IMR-90 (cell line): ENCODE measurements around the gene AFAP1L1. TPM values are rescaled to one million over a fixed set of nuclear protein-coding genes. Genes with fewer than 3 reads are reported as not detected.
A peak's percentile ranks its signal among the peaks of the same experiment; 100 is the strongest.

ENCODE experiments used
- ATAC-seq: fragments of 200-7000 bp; cut with Tn5 transposase; 2 replicates; pipeline ENCODE4 v1.9.1; 2020; ENCODE audit warnings: low read depth, mild to moderate bottlenecking, moderate library complexity
- BruUV-seq: library from RNA; stranded (reverse); fragments of 400-500 nt; replicated peaks from 2 replicates; lab custom pipeline; 2021; lab: Mats Ljungman, UMichigan
- CTCF ChIA-PET: fragments of 300-600 bp; formaldehyde crosslinking; extraction: SDS; loops from one replicate; lab custom pipeline; 2021; ENCODE audit warnings: antibody characterized with exemption; lab: Yijun Ruan, JAX
- POLR2A ChIA-PET: fragments of 300-600 bp; sonication (Branson Sonifier 250); formaldehyde crosslinking; loops from one replicate; lab custom pipeline; 2022; ENCODE audit warnings: antibody characterized with exemption; ENCODE audit not compliant: unreplicated experiment; lab: Charles Lee
- DNase-seq: peaks from one replicate; pipeline ENCODE4 v3.0.0; 2013
- H2AFZ ChIP-seq: replicated peaks from 2 replicates; pipeline ENCODE3; 2013; ENCODE audit warnings: low read length, mild to moderate bottlenecking; ENCODE audit not compliant: poor library complexity
- H2AK5ac ChIP-seq: 2 replicates; pipeline ENCODE4 v1.6.1; 2013; ENCODE audit warnings: low read depth, low read length, inconsistent platforms
- H2AK9ac ChIP-seq: replicated peaks from 2 replicates; pipeline ENCODE3; 2013; ENCODE audit warnings: mild to moderate bottlenecking, low read depth, low read length, moderate library complexity; ENCODE audit not compliant: poor library complexity
- H2BK120ac ChIP-seq: 2 replicates; pipeline ENCODE4 v1.6.1; 2013; ENCODE audit warnings: low read depth, low read length, inconsistent platforms
- H2BK15ac ChIP-seq: 3 replicates; pipeline ENCODE4 v1.6.1; 2013; ENCODE audit warnings: low read depth, low read length, inconsistent platforms
- H2BK20ac ChIP-seq: 2 replicates; pipeline ENCODE4 v1.6.1; 2013; ENCODE audit warnings: low read depth, mild to moderate bottlenecking, inconsistent platforms, low read length, moderate library complexity
- H2BK5ac ChIP-seq: 2 replicates; pipeline ENCODE4 v1.6.1; 2013; ENCODE audit warnings: mild to moderate bottlenecking, low read depth, low read length, inconsistent platforms; ENCODE audit not compliant: poor library complexity, severe bottlenecking
- H3K14ac ChIP-seq: replicated peaks from 2 replicates; pipeline ENCODE4 v1.6.1; 2013; ENCODE audit warnings: low read depth, low read length, inconsistent platforms
- H3K18ac ChIP-seq: 2 replicates; pipeline ENCODE4 v1.6.1; 2013; ENCODE audit warnings: low read depth, low read length, control low read depth
- H3K23ac ChIP-seq: 2 replicates; pipeline ENCODE4 v1.6.1; 2013; ENCODE audit warnings: low read depth, low read length, inconsistent platforms
- H3K27ac ChIP-seq: 2 replicates; pipeline ENCODE4 v1.5.1; 2013; ENCODE audit warnings: mild to moderate bottlenecking, control low read depth, low read length; ENCODE audit not compliant: insufficient read depth
- H3K27me3 ChIP-seq: 2 replicates; pipeline ENCODE4 v1.6.1; 2013; ENCODE audit warnings: low read length; ENCODE audit not compliant: control insufficient read depth, insufficient read depth
- H3K36me3 ChIP-seq: 2 replicates; pipeline ENCODE4 v1.6.1; 2013; ENCODE audit warnings: low read length, mixed read lengths; ENCODE audit not compliant: control insufficient read depth, insufficient read depth
- H3K4ac ChIP-seq: 2 replicates; pipeline ENCODE4 v1.6.1; 2013; ENCODE audit warnings: low read depth, low read length, inconsistent platforms
- H3K4me1 ChIP-seq: 2 replicates; pipeline ENCODE4 v1.6.1; 2013; ENCODE audit warnings: low read length, mixed read lengths; ENCODE audit not compliant: control insufficient read depth, insufficient read depth
- H3K4me2 ChIP-seq: 2 replicates; pipeline ENCODE4 v1.6.1; 2013; ENCODE audit warnings: low read depth, mild to moderate bottlenecking, control low read depth, low read length, moderate library complexity
- H3K4me3 ChIP-seq: 2 replicates; pipeline ENCODE4 v1.5.1; 2013; ENCODE audit warnings: low read depth, mild to moderate bottlenecking, control low read depth, low read length, moderate library complexity; ENCODE audit not compliant: insufficient read depth
- H3K56ac ChIP-seq: 2 replicates; pipeline ENCODE4 v1.6.1; 2013; ENCODE audit warnings: low read length, inconsistent platforms; ENCODE audit not compliant: insufficient read depth; ENCODE audit errors: extremely low read depth
- H3K79me1 ChIP-seq, 2 experiments: 2 replicates each; pipeline ENCODE4 v1.6.1; 2013; ENCODE audit warnings: low read length in 2 of 2, inconsistent platforms in 1 of 2, low read depth in 1 of 2
- H3K9ac ChIP-seq: 2 replicates; pipeline ENCODE4 v1.6.1; 2013; ENCODE audit warnings: low read depth, low read length, control low read depth
- H3K9me1 ChIP-seq: 2 replicates; pipeline ENCODE4 v1.6.1; 2013; ENCODE audit warnings: low read length, inconsistent platforms; ENCODE audit not compliant: insufficient read depth
- H3K9me3 ChIP-seq: 2 replicates; pipeline ENCODE4 v1.6.1; 2013; ENCODE audit warnings: low read length; ENCODE audit not compliant: control insufficient read depth, insufficient read depth
- H4K20me1 ChIP-seq: 2 replicates; pipeline ENCODE4 v1.6.1; 2013; ENCODE audit warnings: low read length, inconsistent platforms; ENCODE audit not compliant: insufficient read depth
- H4K5ac ChIP-seq: 2 replicates; pipeline ENCODE4 v1.6.1; 2013; ENCODE audit warnings: mild to moderate bottlenecking, low read depth, low read length, control low read depth
- H4K8ac ChIP-seq, 2 experiments: 2 replicates each; pipeline ENCODE4 v1.6.1; 2013; ENCODE audit warnings: low read depth in 2 of 2, low read length in 2 of 2, control low read depth in 1 of 2, inconsistent platforms in 1 of 2
- H4K91ac ChIP-seq: 2 replicates; pipeline ENCODE4 v1.6.1; 2013; ENCODE audit warnings: low read depth, low read length, inconsistent platforms; ENCODE audit not compliant: insufficient read depth
- FOS ChIP-seq: fragments of 150-350 bp; IDR thresholded peaks from 2 replicates; pipeline ENCODE4 v1.6.1; 2016; ENCODE audit warnings: low read depth, low read length
- MAFK ChIP-seq: IDR thresholded peaks from 2 replicates; pipeline ENCODE4 v1.6.1; 2012; ENCODE audit warnings: low read depth, low read length, improper control_type of control experiment
- MAZ ChIP-seq: IDR thresholded peaks from 2 replicates; pipeline ENCODE4 v1.6.1; 2012; ENCODE audit warnings: low read depth, mild to moderate bottlenecking, low read length, improper control_type of control experiment, moderate library complexity, borderline replicate concordance
- RCOR1 ChIP-seq: IDR thresholded peaks from 2 replicates; pipeline ENCODE4 v1.6.1; 2012; ENCODE audit warnings: mild to moderate bottlenecking, low read length, improper control_type of control experiment; ENCODE audit not compliant: insufficient replicate concordance
- WGBS, 2 experiments: methylation state at CpG; one replicate each; pipeline versions ENCODE4 v1.1.5 to v1.1.7; 2013; ENCODE audit warnings: missing lambda C conversion rate in 2 of 2; ENCODE audit not compliant: insufficient read length in 1 of 2; ENCODE audit errors: extremely low coverage in 2 of 2; 5-methylcytosine and 5-hydroxymethylcytosine counted together
- dilution Hi-C: fragments of 300-500 bp; cut with HindIII; formaldehyde crosslinking; loops from one replicate; pipeline ENCODE4 v1.14.3; 2018; ENCODE audit warnings: low sequenced_read_pairs; ENCODE audit not compliant: unreplicated experiment
- in situ Hi-C: fragments of 300-500 bp; cut with MboI; formaldehyde crosslinking; loops from 3 replicates; pipeline ENCODE4 v1.14.3; 2019; ENCODE audit warnings: low sequenced_read_pairs, inconsistent platforms, mixed read lengths
- intact Hi-C: fragments of 100-400 bp; cut with micrococcal nuclease; formaldehyde crosslinking; loops from 2 replicates; pipeline ENCODE4 v1.10.0; 2022
- polyA plus RNA-seq, 3 experiments: library from polyadenylated mRNA; depleted of rRNA; stranded (reverse); fragments of >200 nt; gene quantifications; 2 replicates each; pipeline ENCODE4 v1.2.3, GENCODE V29; 2012; ENCODE audit warnings: low replicate concordance in 1 of 3
- total RNA-seq: library from RNA; depleted of rRNA; stranded (reverse); fragments of >200 nt; gene quantifications from 2 replicates; pipeline ENCODE4 v1.2.3, GENCODE V29; 2012

The AFAP1L1 gene
- total and polyA plus RNA-seq, 2 of the 4 experiments (the other 2 are of a cell fraction): 3.3 to 5.7 TPM

GRCh38 chr5:149367972-149368645 is 96.5 kb downstream of the AFAP1L1 start:
- Histone ChIP-seq H3K23ac (no peak overlapping the region), H2BK120ac (no peak overlapping the region), H2BK5ac (no peak overlapping the region), H4K5ac (no peak overlapping the region), H4K91ac (no peak overlapping the region), H3K9ac (no peak overlapping the region), H2BK20ac (no peak overlapping the region), H3K27me3 (no peaks in the 10 kb centered on the region), H3K9me3 (no peaks in the 10 kb centered on the region), H3K4ac (no peak overlapping the region), H3K56ac (no peak overlapping the region), H3K4me2 (no peak overlapping the region), H3K4me1 (0 out of 2 replicates have a peak, but pooled peaks cover 2% of the 10 kb centered on the region), H3K14ac (no peak overlapping the region), H2AK5ac (no peak overlapping the region), H4K8ac (peak overlapping the region in 1 of 2 experiments; percentile 60; a peak in 1 of 4 replicates), H4K20me1 (no peaks in the 10 kb centered on the region), H2AK9ac (no peak overlapping the region), H3K27ac (no peak overlapping the region), H3K36me3 (no peaks in the 10 kb centered on the region), H2AFZ (peak overlapping the region; percentile 81), H3K9me1 (peaks cover 5% of the 10 kb centered on the region; the same call in 1 of the 2 replicates), H3K4me3 (no peak overlapping the region), H2BK15ac (no peak overlapping the region), H3K18ac (no peak overlapping the region), H3K79me1 (no peaks in the 10 kb centered on the region; a peak in 1 of 4 replicates)
- ATAC-seq (no peak), DNase-seq (no peak)
- 88% methylated on average over 15 of the region's 22 CpGs; no CpG with 5 or more reads in 1 of the 2 experiments for WGBS, 2 experiments
- intact Hi-C loops (loop anchor here (1.0 to 5.0 kb wide), 4 partner anchors 66 to 249 kb away; no protein-coding TSS in a partner anchor), dilution Hi-C loops (no loop called here), in situ Hi-C loops (no loop called here)
- ChIA-PET CTCF (interaction anchor here (0.6 to 2.3 kb wide), 13 partner anchors 10 to 197 kb away, joined by 3 to 14 read pairs (median 4); partner anchors contain the start of gene PCYOX1L), POLR2A (no interaction called here)
- no peak for TF ChIP-seq RCOR1
- no peak for TF ChIP-seq MAFK
- TF ChIP-seq MAZ: no peak
- no peak for TF ChIP-seq FOS
- BruUV-seq: no TSS peak
